Osteoblast (primary cell): Measurements from ENCODE around the gene RAB3GAP2. TPM values are rescaled to one million over a fixed set of nuclear protein-coding genes. Genes with fewer than 3 reads are reported as not detected.

Source experiments
- DNase-seq: peaks from one replicate; pipeline ENCODE4 v3.0.0; 2011; ENCODE audit warnings: low spot score, mixed read lengths; ENCODE audit not compliant: insufficient read length; ENCODE audit errors: missing footprints
- H2AFZ ChIP-seq: 2 replicates; pipeline ENCODE4 v1.6.0; 2011; ENCODE audit warnings: mild to moderate bottlenecking, low read length
- H3K27ac ChIP-seq: 2 replicates; pipeline ENCODE4 v1.5.1; 2011; ENCODE audit warnings: mild to moderate bottlenecking, low read depth, low read length, moderate library complexity
- H3K27me3 ChIP-seq: 2 replicates; pipeline ENCODE4 v1.6.0; 2012; ENCODE audit warnings: mild to moderate bottlenecking, control low read depth, inconsistent platforms, low read length, moderate library complexity; ENCODE audit not compliant: insufficient read depth
- H3K36me3 ChIP-seq: 2 replicates; pipeline ENCODE4 v1.5.1; 2011; ENCODE audit warnings: mild to moderate bottlenecking, low read length, control low read depth, moderate library complexity; ENCODE audit not compliant: insufficient read depth
- H3K4me1 ChIP-seq: 2 replicates; pipeline ENCODE4 v1.5.1; 2011; ENCODE audit warnings: mild to moderate bottlenecking, low read length, control low read depth, moderate library complexity; ENCODE audit not compliant: insufficient read depth
- H3K4me2 ChIP-seq: 2 replicates; pipeline ENCODE4 v1.6.0; 2011; ENCODE audit warnings: mild to moderate bottlenecking, low read length; ENCODE audit not compliant: insufficient read depth
- H3K4me3 ChIP-seq: fragments of 200-600 bp; sonication (generic); 3 replicates; pipeline ENCODE4 v1.5.1; 2012; ENCODE audit warnings: mild to moderate bottlenecking, low read length, inconsistent platforms; ENCODE audit not compliant: insufficient read depth
- H3K79me2 ChIP-seq: 2 replicates; pipeline ENCODE4 v1.6.0; 2012; ENCODE audit warnings: mild to moderate bottlenecking, low read length, control low read depth, inconsistent platforms; ENCODE audit not compliant: insufficient read depth
- H3K9me3 ChIP-seq: 2 replicates; pipeline ENCODE4 v1.5.1; 2011; ENCODE audit warnings: low read depth, low read length, control low read depth
- H4K20me1 ChIP-seq: 2 replicates; pipeline ENCODE4 v1.6.0; 2012; ENCODE audit warnings: mild to moderate bottlenecking, low read length, control low read depth; ENCODE audit not compliant: insufficient read depth
- total RNA-seq: library from RNA; depleted of rRNA; stranded (reverse); fragments of >200 nt; gene quantifications from 2 replicates; pipeline ENCODE4 v1.2.3, GENCODE V29; 2012
- TF ChIP-seq, protein P1 (sequence below): IDR thresholded peaks from 2 replicates; pipeline ENCODE4 v1.5.1; 2011; ENCODE audit warnings: mild to moderate bottlenecking, low read depth, low read length, moderate library complexity; ENCODE audit errors: extremely low read depth

RAB3GAP2 gene
- total RNA-seq, 1 donor, result 44.2 TPM

DNA sequence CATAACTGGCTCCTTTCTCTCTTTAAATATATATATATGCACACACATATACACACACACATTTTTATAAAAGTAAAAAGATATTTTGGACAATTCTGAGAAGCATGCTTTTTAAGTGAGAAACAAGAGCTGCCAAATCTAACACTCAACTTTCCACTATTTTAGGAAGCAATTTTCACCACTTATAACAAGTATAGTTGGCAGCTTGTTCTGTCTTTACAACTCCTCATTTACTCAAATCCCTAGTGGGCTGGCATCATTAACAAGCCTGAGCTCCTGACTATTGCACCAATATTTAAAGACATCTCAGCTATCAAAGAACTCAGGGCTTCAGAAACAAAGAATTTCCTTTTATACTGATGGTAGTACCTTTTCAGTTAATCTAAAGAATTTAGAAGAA is 76.6 kb downstream of the RAB3GAP2 start:
- no peak overlapping the region for H3K27ac ChIP-seq
- no peak for DNase-seq
- H3K4me1 ChIP-seq, result no peaks in the 10 kb centered on the region
- H3K4me3 ChIP-seq, result no peak overlapping the region
- no peak overlapping the region for H2AFZ ChIP-seq
- H3K79me2 ChIP-seq, result no peaks in the 10 kb centered on the region
- H3K9me3 ChIP-seq, result no peaks in the 10 kb centered on the region
- no peak overlapping the region for H3K4me2 ChIP-seq
- peaks cover 59% of the 10 kb centered on the region for H3K36me3 ChIP-seq
- no peaks in the 10 kb centered on the region for H3K27me3 ChIP-seq
- TF ChIP-seq, protein P1, sequence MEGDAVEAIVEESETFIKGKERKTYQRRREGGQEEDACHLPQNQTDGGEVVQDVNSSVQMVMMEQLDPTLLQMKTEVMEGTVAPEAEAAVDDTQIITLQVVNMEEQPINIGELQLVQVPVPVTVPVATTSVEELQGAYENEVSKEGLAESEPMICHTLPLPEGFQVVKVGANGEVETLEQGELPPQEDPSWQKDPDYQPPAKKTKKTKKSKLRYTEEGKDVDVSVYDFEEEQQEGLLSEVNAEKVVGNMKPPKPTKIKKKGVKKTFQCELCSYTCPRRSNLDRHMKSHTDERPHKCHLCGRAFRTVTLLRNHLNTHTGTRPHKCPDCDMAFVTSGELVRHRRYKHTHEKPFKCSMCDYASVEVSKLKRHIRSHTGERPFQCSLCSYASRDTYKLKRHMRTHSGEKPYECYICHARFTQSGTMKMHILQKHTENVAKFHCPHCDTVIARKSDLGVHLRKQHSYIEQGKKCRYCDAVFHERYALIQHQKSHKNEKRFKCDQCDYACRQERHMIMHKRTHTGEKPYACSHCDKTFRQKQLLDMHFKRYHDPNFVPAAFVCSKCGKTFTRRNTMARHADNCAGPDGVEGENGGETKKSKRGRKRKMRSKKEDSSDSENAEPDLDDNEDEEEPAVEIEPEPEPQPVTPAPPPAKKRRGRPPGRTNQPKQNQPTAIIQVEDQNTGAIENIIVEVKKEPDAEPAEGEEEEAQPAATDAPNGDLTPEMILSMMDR, result no peak
- H4K20me1 ChIP-seq, result no peaks in the 10 kb centered on the region

DNA sequence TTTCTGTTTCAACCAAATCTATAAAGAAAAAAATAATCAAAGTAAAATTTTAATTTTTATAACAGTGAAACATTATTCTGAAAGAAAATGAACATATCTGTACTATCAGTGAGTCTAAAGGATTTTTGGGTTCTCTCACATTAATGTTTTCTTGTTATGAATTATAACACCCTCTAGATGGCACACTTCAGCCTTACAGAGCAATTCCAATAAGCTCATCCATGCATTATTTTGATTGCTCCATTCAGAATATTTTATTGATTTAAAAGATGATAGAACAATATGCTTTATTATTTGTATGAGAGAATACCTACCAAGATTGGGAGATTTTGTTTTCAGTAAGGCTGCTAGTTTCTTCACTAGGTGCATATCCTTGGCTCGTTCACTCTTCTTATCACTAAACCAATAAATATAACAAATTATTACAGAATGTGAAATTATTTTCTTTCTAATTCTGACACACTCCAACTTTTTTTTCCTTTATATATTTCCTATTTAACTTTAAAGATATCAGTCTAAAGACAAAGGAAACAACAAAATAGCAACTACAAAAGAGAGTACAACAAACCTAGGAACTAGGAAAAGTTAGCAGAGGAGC is 82.4 kb downstream of the RAB3GAP2 start:
- no peak for DNase-seq
- Histone ChIP-seq H3K27ac (no peak overlapping the region), H2AFZ (no peak overlapping the region), H3K9me3 (no peaks in the 10 kb centered on the region), H3K27me3 (no peaks in the 10 kb centered on the region), H4K20me1 (no peaks in the 10 kb centered on the region), H3K4me2 (no peak overlapping the region), H3K36me3 (peaks cover 63% of the 10 kb centered on the region), H3K4me1 (no peaks in the 10 kb centered on the region), H3K79me2 (no peaks in the 10 kb centered on the region), H3K4me3 (no peak overlapping the region)
- TF ChIP-seq, protein P1, result peak; percentile 57

DNA sequence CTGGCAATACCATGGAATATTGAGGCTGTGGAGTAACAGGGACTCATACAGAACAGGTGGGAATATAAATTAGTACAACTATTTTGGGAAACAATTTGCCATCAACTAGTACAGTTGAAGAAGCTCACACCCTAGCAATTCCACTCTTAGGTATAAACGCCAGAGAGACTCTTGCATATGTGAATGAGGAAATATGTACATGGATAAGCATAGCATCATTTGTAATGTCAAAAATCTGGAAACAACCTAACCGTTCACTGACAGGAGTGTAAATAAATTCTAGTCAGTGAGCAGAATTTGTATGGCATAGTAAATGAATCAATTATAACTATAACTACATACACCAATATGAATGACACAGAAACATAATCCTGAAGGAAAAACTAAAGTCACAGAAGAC is 83.7 kb downstream of the RAB3GAP2 start:
- no peak for DNase-seq
- TF ChIP-seq, protein P1, result no peak
- Histone ChIP-seq H3K36me3 (peaks cover 51% of the 10 kb centered on the region), H3K27ac (no peak overlapping the region), H3K4me1 (no peaks in the 10 kb centered on the region), H3K79me2 (no peaks in the 10 kb centered on the region), H4K20me1 (peaks cover 2% of the 10 kb centered on the region), H2AFZ (no peak overlapping the region), H3K27me3 (no peaks in the 10 kb centered on the region), H3K4me3 (no peak overlapping the region), H3K9me3 (no peaks in the 10 kb centered on the region), H3K4me2 (no peak overlapping the region)

DNA sequence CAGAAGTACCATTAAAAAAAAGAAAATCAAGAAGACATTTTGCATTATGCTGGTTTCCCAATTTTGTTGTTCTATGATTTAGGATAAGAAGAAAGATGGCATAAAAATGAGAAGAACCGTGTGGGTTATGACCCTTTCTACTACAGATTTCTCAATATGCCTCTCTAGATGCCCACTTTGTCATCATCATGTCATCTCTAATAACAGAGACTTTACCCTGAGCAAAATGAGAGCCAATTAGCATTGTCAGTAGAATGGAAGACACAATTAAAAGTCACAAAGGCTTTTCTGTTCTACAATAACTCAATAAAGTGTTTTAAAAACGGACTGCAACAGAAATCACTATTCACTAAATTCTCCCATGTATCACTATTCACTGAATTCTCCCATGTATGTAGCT is 85.5 kb downstream of the RAB3GAP2 start:
- no peak for DNase-seq
- Histone ChIP-seq H3K4me2 (no peak overlapping the region), H3K27me3 (no peaks in the 10 kb centered on the region), H3K79me2 (no peaks in the 10 kb centered on the region), H2AFZ (no peak overlapping the region), H3K4me1 (peaks cover 4% of the 10 kb centered on the region), H4K20me1 (peaks cover 2% of the 10 kb centered on the region), H3K27ac (no peak overlapping the region), H3K4me3 (no peak overlapping the region), H3K9me3 (no peaks in the 10 kb centered on the region), H3K36me3 (peaks cover 40% of the 10 kb centered on the region)
- TF ChIP-seq, protein P1, result no peak
